D721Med (cell line): Measurements from ENCODE around the gene GNPDA1.
A peak's percentile ranks its signal among the peaks of the same experiment; 100 is the strongest.

Experiments
- DNase-seq: peaks from one replicate; pipeline ENCODE4 v3.0.0; 2011; ENCODE audit warnings: low spot score; ENCODE audit not compliant: insufficient read length
- FAIRE-seq: peaks from 2 replicates; lab custom pipeline; 2011; peaks lifted over from hg19 to GRCh38; lab: Jason Lieb, UNC
- CTCF ChIP-seq: IDR thresholded peaks from 2 replicates; pipeline ENCODE4 v1.5.1; 2012; ENCODE audit warnings: mild to moderate bottlenecking, control low read depth; ENCODE audit not compliant: insufficient read depth; ENCODE audit errors: missing control alignments

GNPDA1 gene

GRCh38 chr5:142009886-142010285 lies 2.9 kb downstream of the GNPDA1 start:
- DNase-seq (no peak), FAIRE-seq (no peak)
- TF ChIP-seq CTCF = no peak

DNA sequence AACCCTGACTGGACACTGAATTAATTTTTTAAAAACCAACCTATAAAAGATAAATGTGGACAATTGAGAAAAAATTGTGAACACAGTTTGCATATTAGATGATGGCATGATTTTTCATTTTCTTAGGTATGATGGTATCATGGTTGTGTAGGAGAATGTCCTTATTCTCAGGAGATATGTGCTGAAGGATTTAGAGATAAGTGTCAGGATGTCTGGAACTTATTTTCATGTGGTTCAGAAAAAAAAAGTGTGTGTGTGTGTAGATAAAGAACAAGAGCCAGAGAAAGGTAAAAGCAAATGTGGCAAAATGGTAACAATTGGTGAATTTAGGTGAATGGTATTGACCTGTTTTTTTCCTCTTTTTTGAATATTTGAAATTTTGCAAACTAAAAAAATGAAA lies 4.0 kb downstream of the GNPDA1 start:
- no peak for TF ChIP-seq CTCF
- no peak for FAIRE-seq
- DNase-seq = no peak

- FAIRE-seq = no peak
- no peak for DNase-seq
- TF ChIP-seq CTCF = no peak
Measured at GRCh38 chr5:142007237-142007544, 5.6 kb downstream of the GNPDA1 start.

- FAIRE-seq (no peak), DNase-seq (no peak)
- TF ChIP-seq CTCF = no peak
Measured at GRCh38 chr5:142006363-142007236, 6.2 kb downstream of the GNPDA1 start.

DNA sequence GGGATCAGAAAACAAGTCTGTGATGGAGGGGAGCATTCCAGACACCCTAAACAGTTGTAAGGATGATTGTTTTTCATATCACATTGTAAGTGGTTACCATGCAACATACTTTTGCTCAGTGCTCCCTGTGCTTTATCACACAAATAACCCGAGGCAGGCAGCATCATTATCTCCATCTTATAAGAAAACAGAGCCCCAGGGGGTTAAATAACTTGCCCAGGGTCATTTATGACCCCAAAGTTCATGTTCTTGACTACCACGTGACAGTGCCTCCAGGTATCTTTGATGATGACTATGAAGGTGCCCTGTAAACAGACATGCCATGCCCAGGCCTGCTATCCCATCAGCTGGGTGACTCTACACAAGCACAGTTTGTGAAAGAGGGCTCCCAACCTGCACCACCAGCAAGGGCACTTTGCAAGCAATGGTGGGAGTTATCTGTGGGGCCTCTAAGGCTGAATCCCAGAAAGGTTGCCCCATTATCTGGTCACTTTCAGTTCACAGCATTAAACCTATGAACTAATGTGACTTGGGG lies 9.5 kb downstream of the GNPDA1 start:
- DNase-seq = no peak
- no peak for TF ChIP-seq CTCF
- no peak for FAIRE-seq

DNA sequence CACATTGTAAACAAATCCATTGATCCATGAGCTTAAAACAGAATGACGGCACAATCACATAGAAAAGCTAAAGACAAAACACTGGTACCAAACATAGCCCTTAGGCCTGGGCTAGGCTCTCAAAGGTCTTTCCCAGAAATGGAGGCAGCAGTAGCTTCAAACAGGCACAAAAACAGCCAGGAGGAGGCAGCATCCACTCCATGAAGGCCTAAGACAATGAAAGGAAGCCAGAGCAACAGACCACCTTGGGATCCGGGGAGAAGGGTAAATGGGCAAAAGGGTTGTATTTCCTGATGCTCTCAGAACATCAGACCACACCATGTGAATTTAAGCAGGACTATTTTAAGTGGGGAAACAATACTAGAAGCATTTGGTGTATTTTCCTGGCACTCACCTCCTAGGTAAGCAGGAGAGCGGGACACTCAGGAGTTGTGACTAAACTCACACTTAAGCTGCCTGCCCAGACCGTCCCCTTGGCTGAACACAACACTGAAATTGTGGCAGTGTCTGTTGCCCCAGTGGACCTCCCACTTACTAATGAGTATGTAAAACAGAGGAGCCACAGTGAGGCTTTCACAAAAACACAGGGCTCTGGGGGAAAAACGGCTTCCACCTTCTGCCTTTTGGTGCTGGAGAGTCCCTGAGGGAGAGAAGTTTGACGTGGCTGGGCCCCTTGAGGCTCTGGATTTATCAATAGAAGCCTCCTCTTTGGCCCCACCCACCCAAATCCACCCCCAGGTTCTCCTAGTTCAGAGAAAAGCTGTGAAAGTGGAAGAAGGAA lies 11.9 kb downstream of the GNPDA1 start:
- no peak for DNase-seq
- FAIRE-seq = no peak
- TF ChIP-seq CTCF = peak; percentile 17
